Left colon (tissue), 2 donors: ENCODE measurements around the gene AKAP14. TPM values are rescaled to one million over a fixed set of nuclear protein-coding genes. Genes with fewer than 3 reads are reported as not detected.
"Not testable (repeated sequence)": the region's sequence is repeated elsewhere in the genome, so short reads cannot be mapped to it uniquely, and the experiment has no call there.

Experiments
- ATAC-seq: fragments of 200-7000 bp; cut with Tn5 transposase; one replicate; pipeline ENCODE4 v1.9.1; 2020; ENCODE audit warnings: mild to moderate bottlenecking, moderate library complexity
- DNase-seq, 2 donors: peaks; one replicate each; pipeline ENCODE4 v3.0.0-alpha.2; 2020
- intact Hi-C, 2 donors: fragments of 100-400 bp; cut with DNase I in 1 of 2; cut with micrococcal nuclease in 1 of 2; formaldehyde crosslinking; loops; one replicate each; pipeline versions ENCODE4 v1.11.2 to v1.14.0; 2022; cut with DNase I, micrococcal nuclease
- long read RNA-seq: library from polyadenylated mRNA; unstranded; transcript quantifications from one replicate; pipeline ENCODE4 v2.0.0, GENCODE V29; 2021
- total RNA-seq, 2 donors: library from RNA; stranded (reverse); fragmentation: NEBNext Ultra II Directional; extraction: Animal tissue kit (Norgen Biotek cat#: 25700); gene quantifications; one replicate each; pipeline ENCODE4 v1.2.1, GENCODE V29; 2021
- donor health status: DM: no; HTN: no; CAD: no.
- donor health status: DM: yes; HTN: yes; CAD: no.

Gene AKAP14
- not detected for total RNA-seq
- long read RNA-seq, result 0 reads

GRCh38 chrX:119895843-119896326 is at the start of gene AKAP14:
TSS of gene AKAP14 (plus strand) at chrX:119895893. CDS start at chrX:119903224, 7,331 bp downstream.
- ATAC-seq (no peak), DNase-seq (no peak)
- intact Hi-C loops, result no loop called here

DNA sequence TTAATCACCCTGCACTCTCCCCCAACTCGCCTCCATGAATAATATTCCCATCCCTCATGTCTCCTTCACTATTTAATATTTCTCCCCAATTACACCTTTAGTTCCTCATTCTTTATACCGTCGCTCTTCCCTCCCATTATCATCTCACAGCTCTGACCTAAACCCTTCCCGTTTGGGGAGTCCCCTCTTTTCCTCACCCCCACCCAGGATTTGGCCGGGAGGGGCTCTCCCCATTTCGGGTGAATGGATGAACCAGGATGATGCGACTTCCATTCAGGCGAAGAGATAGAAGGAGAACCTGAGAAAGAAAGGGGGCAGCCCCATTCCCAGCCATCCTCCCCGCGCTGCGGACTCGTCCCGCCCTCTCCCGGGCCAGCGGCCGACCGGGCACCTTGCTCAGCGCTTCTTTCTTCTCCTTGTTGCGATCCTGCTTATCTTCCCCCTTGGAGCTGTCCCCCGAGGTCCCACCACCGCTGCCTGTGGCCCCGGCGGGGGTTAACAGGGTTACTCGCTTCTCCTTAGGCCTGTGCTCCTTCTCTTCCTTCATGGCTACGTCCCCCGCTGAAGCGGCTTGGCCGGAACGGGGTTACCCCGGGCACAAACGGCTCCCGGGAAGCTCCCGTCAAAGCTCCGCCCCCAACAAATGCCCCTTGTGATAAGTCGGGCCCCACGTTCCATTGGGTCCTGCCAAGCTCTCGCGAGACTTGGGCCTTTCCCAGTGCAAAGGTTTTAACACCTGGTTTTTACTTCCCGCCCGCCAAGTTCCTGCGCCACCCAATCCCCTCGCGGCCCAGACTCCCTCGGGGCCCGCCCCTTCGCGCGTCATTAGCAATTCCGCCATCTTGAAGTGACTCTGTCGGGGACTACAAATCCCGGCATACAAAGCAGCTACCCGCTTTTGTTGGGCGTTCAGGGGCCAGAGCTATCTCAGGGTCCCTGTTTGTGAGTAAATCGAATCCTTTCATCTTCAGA is 43.0 kb upstream of the AKAP14 start, which contains the start of gene UPF3B:
TSS of gene UPF3B (minus strand) at position 582 of the 972 bp plus-strand sequence. CDS start at position 547, 35 bp downstream.
- ATAC-seq (peak; percentile 97), DNase-seq (peak; percentile 95 to 98)
- intact Hi-C loops, result no loop called here

GRCh38 chrX:119853444-119853843 is 42.2 kb upstream of the AKAP14 start:
- ATAC-seq (peak; percentile 28), DNase-seq (peak in 1 of 2 donors; percentile 20)
- intact Hi-C loops, result no loop called here

DNA sequence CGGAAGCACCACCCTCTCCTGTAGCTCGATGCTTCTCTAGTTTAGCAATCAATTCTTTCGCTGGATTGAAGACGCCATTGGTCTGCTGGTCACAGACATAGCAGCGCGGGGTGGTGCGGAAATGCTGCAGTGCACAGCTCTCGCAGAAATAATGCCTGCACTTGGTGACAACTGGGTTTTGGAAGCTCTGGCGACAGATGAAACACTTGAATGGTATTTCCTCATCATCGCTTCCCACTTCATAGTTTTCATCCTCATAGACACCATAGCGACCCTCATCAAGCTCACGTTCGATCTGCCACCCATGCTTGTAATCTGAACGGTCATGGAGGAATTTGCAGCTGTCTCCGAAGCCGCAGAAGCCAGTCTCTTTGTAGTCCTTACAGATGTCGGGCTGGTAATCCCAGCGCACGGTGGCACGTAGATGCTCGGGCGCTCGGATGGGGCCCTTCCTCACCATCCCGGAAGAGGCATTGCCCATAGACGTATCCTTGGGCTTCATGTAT is 25.0 kb upstream of the AKAP14 start:
- intact Hi-C loops, result no loop called here
- ATAC-seq, result peak; percentile 42

GRCh38 chrX:119871245-119871598 is 24.5 kb upstream of the AKAP14 start:
- DNase-seq (peak in 1 of 2 donors; percentile 40), ATAC-seq (peak; percentile 48)
- intact Hi-C loops, result no loop called here

More for the DNA sequence above, 25.0 kb upstream of the AKAP14 start:
- peak in 1 of 2 donors; percentile 43 for DNase-seq

DNA sequence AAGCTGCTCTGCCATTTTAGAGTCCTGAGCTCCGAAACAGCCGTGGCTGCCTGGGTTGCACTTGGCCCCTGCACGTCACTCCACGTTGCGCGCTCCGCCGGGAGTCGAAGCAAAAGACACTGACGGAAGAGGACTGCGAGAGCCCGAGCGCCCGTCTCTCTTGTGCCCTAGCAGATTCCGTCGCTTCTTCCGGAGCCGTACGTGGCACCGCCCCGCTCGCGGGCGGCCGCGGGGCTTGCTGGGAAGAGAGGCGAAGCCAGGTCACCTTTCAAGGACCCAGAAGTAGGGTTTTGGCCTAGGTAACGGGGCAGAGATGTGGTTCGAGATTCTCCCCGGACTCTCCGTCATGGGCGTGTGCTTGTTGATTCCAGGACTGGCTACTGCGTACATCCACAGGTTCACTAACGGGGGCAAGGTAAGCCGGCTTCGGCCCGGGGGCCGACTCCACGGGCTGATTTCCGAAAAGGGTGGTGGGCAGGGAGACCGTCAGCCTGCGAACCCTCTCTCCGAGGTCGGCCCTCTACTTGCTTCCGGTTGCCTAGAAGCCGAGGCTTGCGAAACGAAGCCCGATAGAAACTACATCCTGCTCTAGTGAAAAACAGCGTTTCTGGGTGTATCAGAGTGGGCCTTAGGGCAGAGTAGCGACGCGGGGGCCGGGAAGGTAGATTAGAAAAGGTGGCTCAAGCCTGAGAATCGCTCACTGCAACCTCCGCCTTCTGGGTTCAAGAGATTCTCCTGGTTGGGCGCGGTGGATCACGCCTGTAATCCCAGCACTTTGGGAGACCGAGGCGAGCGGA is 23.9 kb upstream of the AKAP14 start, which contains the start of the genes NDUFA1 and RNF113A:
TSS of gene NDUFA1 (plus strand) at position 234 of the 797 bp plus-strand sequence. CDS start at position 314, 80 bp downstream.
TSS of gene RNF113A (minus strand) at position 135 of the 797 bp plus-strand sequence. CDS start at position 15, 120 bp downstream.
- DNase-seq, result peak; percentile 84 to 88
- intact Hi-C loops, result no loop called here
- ATAC-seq, result peak; percentile 94

GRCh38 chrX:119878740-119879139 is 17.0 kb upstream of the AKAP14 start:
- ATAC-seq, result no peak
- intact Hi-C loops, result no loop called here
- DNase-seq, result no peak

GRCh38 chrX:119880076-119880475 is 15.6 kb upstream of the AKAP14 start:
- ATAC-seq (no peak), DNase-seq (no peak)
- intact Hi-C loops, result no loop called here

GRCh38 chrX:119880552-119881437 is 14.9 kb upstream of the AKAP14 start:
- intact Hi-C loops, result no loop called here
- DNase-seq, result no peak
- ATAC-seq, result peak; percentile 82

- DNase-seq, result no peak
- intact Hi-C loops, result no loop called here
- peak; percentile 70 for ATAC-seq
Measured at GRCh38 chrX:119885554-119886428, 9.9 kb upstream of the AKAP14 start.

DNA sequence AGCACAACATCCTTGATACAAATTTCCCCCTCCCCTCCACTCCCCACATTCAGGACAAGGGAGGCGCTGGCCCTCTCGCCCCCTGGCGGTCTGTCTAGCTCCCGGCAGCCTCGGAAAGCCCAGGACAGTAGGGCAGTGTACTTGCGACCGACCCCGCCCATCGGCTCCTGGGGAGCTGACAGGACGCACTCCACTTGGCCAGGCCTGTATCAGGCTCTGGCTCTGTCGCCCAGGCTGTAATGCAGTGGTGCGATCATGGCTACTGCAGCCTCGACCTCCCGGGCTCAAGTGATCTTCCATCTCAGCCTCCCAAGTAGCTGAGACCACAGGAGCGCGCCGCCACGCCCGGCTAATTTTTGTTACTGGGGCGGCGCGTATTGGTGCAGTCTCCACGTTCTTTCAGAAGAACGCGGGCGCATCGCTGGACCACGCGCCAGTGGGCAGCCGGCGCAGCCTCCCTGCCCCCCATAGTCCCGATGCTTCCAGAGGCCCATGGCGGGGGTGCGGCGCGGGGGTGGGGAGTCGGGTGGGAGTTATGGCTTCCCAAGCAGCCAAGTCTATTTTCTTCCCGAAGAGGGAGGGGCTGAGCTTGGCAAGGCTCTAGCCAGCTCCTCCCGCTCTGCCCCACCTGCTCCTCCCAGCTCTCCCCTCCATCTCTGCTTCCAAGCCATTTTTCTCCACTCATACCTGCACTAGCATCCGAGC is 7.8 kb upstream of the AKAP14 start:
- intact Hi-C loops, result no loop called here
- ATAC-seq (peak; percentile 83), DNase-seq (peak; percentile 73 to 74)

DNA sequence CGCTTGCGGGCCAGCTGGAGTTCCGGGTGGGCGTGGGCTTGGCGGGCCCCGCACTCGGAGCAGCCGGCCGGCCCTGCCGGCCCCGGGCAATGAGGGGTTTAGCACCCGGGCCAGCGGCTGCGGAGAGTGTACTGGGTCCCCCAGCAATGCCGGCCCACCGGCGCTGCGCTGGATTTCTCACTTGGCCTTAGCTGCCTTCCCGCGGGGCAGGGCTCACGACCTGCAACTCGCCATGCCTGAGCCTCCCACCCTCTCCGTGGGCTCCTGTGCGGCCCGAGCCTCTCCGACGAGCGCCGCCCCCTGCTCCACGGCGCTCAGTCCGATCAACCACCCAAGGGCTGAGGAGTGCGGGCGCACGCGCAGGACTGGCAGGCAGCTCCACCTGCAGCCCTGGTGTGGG is 5.1 kb upstream of the AKAP14 start:
- ATAC-seq, DNase-seq, intact Hi-C loops: not testable (repeated sequence)

- intact Hi-C loops, ATAC-seq, DNase-seq: not testable (repeated sequence)
Measured at GRCh38 chrX:119891961-119892692, 3.6 kb upstream of the AKAP14 start.

DNA sequence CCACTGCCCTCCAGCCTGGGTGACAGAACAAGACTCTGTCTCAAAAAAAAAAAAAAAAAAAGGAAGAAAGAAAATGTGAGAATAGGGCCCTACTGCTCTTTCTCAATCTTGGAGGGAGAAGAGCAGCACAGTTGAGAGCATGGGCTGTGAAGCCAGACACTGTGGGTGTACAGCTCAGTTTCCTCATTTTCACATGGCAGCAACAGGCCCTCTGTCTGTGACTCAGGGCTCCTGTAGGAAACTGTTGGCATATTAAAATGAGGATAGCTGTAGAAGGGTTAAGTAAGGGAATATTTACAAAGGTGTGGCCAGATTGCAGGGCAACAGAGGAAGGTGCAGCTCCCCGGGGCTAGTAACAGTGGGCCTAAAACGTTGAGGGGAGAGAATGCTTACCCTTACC is 3.4 kb downstream of the AKAP14 start:
- ATAC-seq (peak; percentile 92), DNase-seq (no peak)
- intact Hi-C loops, result no loop called here

DNA sequence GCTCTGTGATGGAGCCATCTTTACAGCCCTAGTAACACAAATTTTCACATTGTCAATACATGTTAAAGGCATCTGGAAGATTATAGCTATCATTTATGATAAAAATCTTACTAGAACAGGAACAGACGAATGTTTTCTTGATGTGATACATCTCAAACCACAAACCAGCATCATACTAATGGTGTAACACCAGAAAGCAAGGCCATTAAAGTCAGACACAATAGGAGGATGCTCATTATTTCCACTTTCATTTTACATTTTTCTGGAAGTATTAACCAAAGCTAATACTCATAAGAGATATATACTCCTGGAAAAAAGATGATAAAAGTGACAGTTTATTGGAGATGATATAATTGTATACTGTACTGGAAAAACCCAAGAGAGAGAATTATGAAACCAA is 5.3 kb downstream of the AKAP14 start:
- intact Hi-C loops, result no loop called here
- no peak for ATAC-seq

GRCh38 chrX:119916310-119916709 is 20.6 kb downstream of the AKAP14 start:
- DNase-seq (no peak), ATAC-seq (peak; percentile 70)
- intact Hi-C loops, result no loop called here

More for the DNA sequence above, 5.3 kb downstream of the AKAP14 start:
- no peak for DNase-seq
